Pancreas (tissue), 10 donors: ENCODE measurements around the gene ELMOD1. TPM values are rescaled to one million over a fixed set of nuclear protein-coding genes. Genes with fewer than 3 reads are reported as not detected.
A peak's percentile ranks its signal among the peaks of the same experiment; 100 is the strongest.

Source experiments
- ATAC-seq, 4 donors: fragments of 200-7000 bp; cut with Tn5 transposase; one replicate each; pipeline versions ENCODE4 v1.8.0 to v1.9.1; 2020; ENCODE audit warnings: mild to moderate bottlenecking in 4 of 4, moderate library complexity in 4 of 4
- DNase-seq, 6 donors: peaks; one replicate each; pipeline ENCODE4 v3.0.0-alpha.2; 2020
- FAIRE-seq: peaks from 2 replicates; lab custom pipeline; 2012; peaks lifted over from hg19 to GRCh38; lab: Jason Lieb, UNC
- H3K27ac ChIP-seq, 4 donors: fragments of 200-600 bp; sonication (generic); 1 replicate in 3 of 4; 2 replicates in 1 of 4; pipeline versions ENCODE4 v1.5.0 to v1.8.0; 2020
- H3K27me3 ChIP-seq, 4 donors: fragments of 200-600 bp; one replicate each; pipeline ENCODE4 v1.8.0; 2021
- H3K36me3 ChIP-seq, 3 donors: fragments of 200-600 bp; sonication (generic) in 1 of 3; one replicate each; pipeline versions ENCODE4 v1.5.0 to v1.8.0; 2020 to 2021
- H3K4me1 ChIP-seq, 3 donors: fragments of 200-600 bp; one replicate each; pipeline ENCODE4 v1.8.0; 2021
- H3K4me3 ChIP-seq, 4 donors: fragments of 200-600 bp; sonication (generic) in 2 of 4; one replicate each; pipeline versions ENCODE4 v1.5.0 to v1.8.0; 2020 to 2021
- H3K9me3 ChIP-seq, 4 donors: fragments of 200-600 bp; one replicate each; pipeline ENCODE4 v1.8.0; 2021
- CTCF ChIP-seq, 4 donors: fragments of 200-600 bp; sonication (generic) in 3 of 4; IDR thresholded peaks; one replicate each; pipeline versions ENCODE4 v1.5.0 to v1.8.0; 2021; ENCODE audit warnings: antibody characterized with exemption in 4 of 4
- WGBS, 2 donors: extraction: QIAGEN DNeasy Blood & Tissue Kit; methylation state at CpG; one replicate each; pipeline ENCODE4 v1.1.7; 2013; 5-methylcytosine and 5-hydroxymethylcytosine counted together
- intact Hi-C, 3 donors: fragments of 100-400 bp; cut with DNase I; formaldehyde crosslinking; loops; one replicate each; pipeline versions ENCODE4 v1.11.1 to v1.14.2; 2022
- polyA plus RNA-seq, 2 donors: library from polyadenylated mRNA; stranded (reverse); fragments of 200-250 nt; gene quantifications; one replicate each; pipeline ENCODE4 v1.2.3, GENCODE V29; 2013
- total RNA-seq, 6 donors: library from RNA; stranded (reverse); fragmentation: NEBNext Ultra II Directional in 4 of 6; extraction: Animal tissue kit (Norgen Biotek cat#: 25700) in 4 of 6; gene quantifications; one replicate each; pipeline versions ENCODE4 v1.2.1 to v1.2.4, GENCODE V29; 2021 to 2023
- donor health status: healthy with polysubstance abuse.
- donor health status: DM: no; HTN: no; CAD: no; lungs with moderate emphysema.
- donor health status: DM: no; HTN: no; CAD: no.
- donor health status: control.
- donor health status: control.
- donor health status: Bipolar disorder and iron deficiency.
- donor health status: DM: yes; HTN: yes; CAD: no.
- donor health status: DM: no; HTN: no; CAD: no.
- donor health status: DM: no; HTN: no; CAD: no.
- donor health status: DM: yes; HTN: yes; CAD: no.

Gene ELMOD1
- total and polyA plus RNA-seq, 8 donors, result 0.09 to 0.12 TPM; not detected in 6

DNA sequence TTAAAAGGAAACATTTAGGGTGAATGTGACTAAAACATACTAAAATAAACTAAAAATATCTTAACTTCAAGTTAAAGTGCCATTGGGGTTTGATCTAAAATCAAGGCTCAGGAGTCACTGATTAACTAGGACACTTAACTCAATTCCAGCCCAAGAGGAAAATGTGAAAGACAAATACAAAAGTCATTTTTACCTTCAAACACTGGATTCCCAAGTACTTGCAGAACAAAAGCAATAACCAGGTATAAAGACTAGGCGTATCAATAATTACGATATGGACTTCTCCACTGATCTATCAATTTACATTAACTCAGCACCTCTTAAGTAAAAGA is 41.0 kb upstream of the ELMOD1 start:
- H3K4me1 ChIP-seq, result no peaks in the 10 kb centered on the region
- H3K27me3 ChIP-seq, result no peaks in the 10 kb centered on the region
- ATAC-seq, result no peak
- H3K27ac ChIP-seq, result no peak overlapping the region
- TF ChIP-seq CTCF (IDR thresholded peaks at IDR 0.05), result no peak
- peaks cover 0 to 11% (median 0%) of the 10 kb centered on the region in 3 donors for H3K36me3 ChIP-seq
- H3K4me3 ChIP-seq, result no peak overlapping the region
- no peaks in the 10 kb centered on the region for H3K9me3 ChIP-seq
- WGBS, 2 donors, result 95 to 96% methylated on average over 2 of the region's 2 CpGs
- FAIRE-seq, result no peak
- intact Hi-C loops, result no loop called here
- DNase-seq, result no peak

DNA sequence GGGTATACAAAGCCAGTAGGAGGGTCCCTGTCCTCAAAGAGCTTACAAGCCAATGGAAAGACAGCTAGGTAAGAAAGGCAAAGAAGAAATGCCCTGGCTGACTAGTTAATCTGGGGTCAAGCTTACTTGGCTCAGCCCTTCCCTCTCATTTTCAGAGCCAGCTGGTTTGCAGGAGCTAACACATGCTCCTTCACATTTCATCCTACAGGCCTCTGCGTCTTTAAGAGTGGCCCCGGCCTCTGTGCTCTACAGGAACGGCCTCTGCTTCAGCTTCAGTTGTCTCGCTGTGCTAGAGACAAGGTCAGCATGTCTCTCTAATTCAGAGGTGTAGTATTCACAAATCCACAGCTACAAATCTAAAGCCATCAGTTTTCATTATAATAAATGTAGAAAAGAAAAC is 40.6 kb upstream of the ELMOD1 start:
- Histone ChIP-seq H3K4me1 (no peaks in the 10 kb centered on the region), H3K27me3 (no peaks in the 10 kb centered on the region), H3K9me3 (no peaks in the 10 kb centered on the region), H3K27ac (no peak overlapping the region), H3K36me3 (peaks cover 0 to 11% (median 0%) of the 10 kb centered on the region in 3 donors), H3K4me3 (no peak overlapping the region)
- 79 to 84% methylated on average over 4 of the region's 4 CpGs for WGBS, 2 donors
- ATAC-seq (no peak), DNase-seq (no peak), FAIRE-seq (no peak)
- TF ChIP-seq CTCF (IDR thresholded peaks at IDR 0.05), result no peak
- intact Hi-C loops, result no loop called here

- no peak for DNase-seq
- no peak overlapping the region for H3K27ac ChIP-seq
- no peak for TF ChIP-seq CTCF (IDR thresholded peaks at IDR 0.05)
- intact Hi-C loops, result no loop called here
- no peaks in the 10 kb centered on the region for H3K4me1 ChIP-seq
- no peaks in the 10 kb centered on the region for H3K27me3 ChIP-seq
- no peak overlapping the region for H3K4me3 ChIP-seq
- no peaks in the 10 kb centered on the region for H3K9me3 ChIP-seq
- no peak for ATAC-seq
- FAIRE-seq, result no peak
- peaks cover 0 to 4% (median 0%) of the 10 kb centered on the region in 3 donors for H3K36me3 ChIP-seq
Observed at GRCh38 chr11:107561688-107562087, 29.3 kb upstream of the ELMOD1 start.

- no peaks in the 10 kb centered on the region for H3K4me1 ChIP-seq
- no peak for FAIRE-seq
- peaks cover 0 to 4% (median 0%) of the 10 kb centered on the region in 3 donors for H3K36me3 ChIP-seq
- H3K27ac ChIP-seq, result no peak overlapping the region
- no peak overlapping the region for H3K4me3 ChIP-seq
- 42 to 56% methylated on average over 4 of the region's 4 CpGs for WGBS, 2 donors
- no peaks in the 10 kb centered on the region for H3K27me3 ChIP-seq
- no peak for ATAC-seq
- H3K9me3 ChIP-seq, result no peaks in the 10 kb centered on the region
- TF ChIP-seq CTCF (IDR thresholded peaks at IDR 0.05), result no peak
- intact Hi-C loops, result no loop called here
- DNase-seq, result no peak
Observed at GRCh38 chr11:107562647-107563208, 28.2 kb upstream of the ELMOD1 start.

GRCh38 chr11:107563702-107564101 is 27.2 kb upstream of the ELMOD1 start:
- 0 to 3% methylated on average over 2 of the region's 2 CpGs for WGBS, 2 donors
- FAIRE-seq, result no peak

More at GRCh38 chr11:107563702-107564101, 27.2 kb upstream of the ELMOD1 start:
- Histone ChIP-seq H3K27ac (no peak overlapping the region), H3K4me1 (no peaks in the 10 kb centered on the region), H3K9me3 (no peaks in the 10 kb centered on the region), H3K36me3 (no peaks in the 10 kb centered on the region), H3K4me3 (no peak overlapping the region), H3K27me3 (no peaks in the 10 kb centered on the region)
- intact Hi-C loops, result no loop called here
- DNase-seq (peak in 1 of 6 donors; percentile 20), ATAC-seq (peak in 1 of 4 donors; percentile 34)
- peak in 3 of 4 donors; percentile 13 to 23 (median 19) for TF ChIP-seq CTCF (IDR thresholded peaks at IDR 0.05)
